Liver (tissue), 9 donors: ENCODE results near the gene ATF7. TPM values are rescaled to one million over a fixed set of nuclear protein-coding genes. Genes with fewer than 3 reads are reported as not detected.

Experiments
- DNase-seq: peaks from one replicate; pipeline ENCODE4 v3.0.0-alpha.2; 2017; ENCODE audit warnings: low spot score
- H3K27ac ChIP-seq, 2 donors: one replicate each; pipeline ENCODE4 v1.7.0; 2013; ENCODE audit warnings: inconsistent platforms in 2 of 2, low read length in 2 of 2, control low read depth in 1 of 2, low read depth in 1 of 2, mild to moderate bottlenecking in 1 of 2
- H3K27me3 ChIP-seq, 4 donors: one replicate each; pipeline versions ENCODE4 v1.6.1 to v1.7.0; 2013; ENCODE audit warnings: low read length in 3 of 4, inconsistent platforms in 1 of 4, mild to moderate bottlenecking in 1 of 4, moderate library complexity in 1 of 4; ENCODE audit not compliant: control insufficient read depth in 4 of 4, insufficient read depth in 4 of 4
- H3K36me3 ChIP-seq, 4 donors: one replicate each; pipeline versions ENCODE4 v1.6.1 to v1.7.0; 2013; ENCODE audit warnings: low read length in 3 of 4, mild to moderate bottlenecking in 3 of 4, low read depth in 1 of 4, moderate library complexity in 1 of 4; ENCODE audit not compliant: control insufficient read depth in 4 of 4, insufficient read depth in 3 of 4
- H3K4me1 ChIP-seq, 4 donors: one replicate each; pipeline versions ENCODE4 v1.6.1 to v1.7.0; 2013; ENCODE audit warnings: low read length in 3 of 4, mild to moderate bottlenecking in 3 of 4, moderate library complexity in 1 of 4; ENCODE audit not compliant: control insufficient read depth in 4 of 4, insufficient read depth in 4 of 4
- H3K4me3 ChIP-seq, 3 donors: one replicate each; pipeline versions ENCODE4 v1.6.1 to v1.7.0; 2013; ENCODE audit warnings: low read length in 3 of 3, control low read depth in 1 of 3, low read depth in 1 of 3, mild to moderate bottlenecking in 1 of 3
- H3K9ac ChIP-seq, 2 donors: one replicate each; pipeline ENCODE4 v1.7.0; 2013; ENCODE audit warnings: low read length in 2 of 2, mild to moderate bottlenecking in 2 of 2, moderate library complexity in 2 of 2, control low read depth in 1 of 2, low read depth in 1 of 2
- H3K9me3 ChIP-seq, 4 donors: one replicate each; pipeline versions ENCODE4 v1.6.1 to v1.7.0; 2013; ENCODE audit warnings: low read length in 3 of 4; ENCODE audit not compliant: control insufficient read depth in 4 of 4
- EGR1 ChIP-seq, 2 donors: IDR thresholded peaks; 2 replicates each; pipeline ENCODE4 v1.6.1; 2016 to 2018; ENCODE audit warnings: antibody characterized with exemption in 2 of 2, low read depth in 2 of 2
- FOXA1 ChIP-seq: IDR thresholded peaks from 2 replicates; pipeline ENCODE4 v1.6.1; 2016; ENCODE audit warnings: antibody characterized with exemption
- FOXA2 ChIP-seq: IDR thresholded peaks from 2 replicates; pipeline ENCODE4 v1.6.1; 2016; ENCODE audit warnings: antibody characterized with exemption
- GABPA ChIP-seq, 2 donors: IDR thresholded peaks in 1 of 2; conservative IDR thresholded peaks in 1 of 2; 2 replicates each; pipeline ENCODE4 v1.6.1; 2016; ENCODE audit warnings: antibody characterized with exemption in 2 of 2, mild to moderate bottlenecking in 1 of 2, moderate library complexity in 1 of 2
- HNF4A ChIP-seq, 2 donors: conservative IDR thresholded peaks; 2 replicates each; pipeline ENCODE4 v1.6.1; 2016; ENCODE audit warnings: antibody characterized with exemption in 2 of 2, mild to moderate bottlenecking in 2 of 2
- HNF4G ChIP-seq: IDR thresholded peaks from 2 replicates; pipeline ENCODE4 v1.6.1; 2016; ENCODE audit warnings: antibody characterized with exemption
- JUND ChIP-seq, 2 donors: IDR thresholded peaks; 2 replicates each; pipeline ENCODE4 v1.6.1; 2016; ENCODE audit warnings: antibody characterized with exemption in 2 of 2
- NR2F2 ChIP-seq: IDR thresholded peaks from 2 replicates; pipeline ENCODE4 v1.6.1; 2016; ENCODE audit warnings: antibody characterized with exemption
- RAD21 ChIP-seq, 2 donors: IDR thresholded peaks; 2 replicates each; pipeline ENCODE4 v1.6.1; 2016; ENCODE audit warnings: antibody characterized with exemption in 2 of 2, mild to moderate bottlenecking in 2 of 2
- RXRA ChIP-seq, 2 donors: IDR thresholded peaks; 2 replicates each; pipeline ENCODE4 v1.6.1; 2017 to 2018; ENCODE audit warnings: antibody characterized with exemption in 2 of 2, mild to moderate bottlenecking in 1 of 2
- SP1 ChIP-seq: IDR thresholded peaks from 2 replicates; pipeline ENCODE4 v1.6.1; 2018; ENCODE audit warnings: antibody characterized with exemption, mild to moderate bottlenecking
- TAF1 ChIP-seq: conservative IDR thresholded peaks from 2 replicates; pipeline ENCODE4 v1.6.1; 2016; ENCODE audit warnings: antibody characterized with exemption, mild to moderate bottlenecking
- YY1 ChIP-seq: IDR thresholded peaks from 2 replicates; pipeline ENCODE4 v1.6.1; 2016; ENCODE audit warnings: antibody characterized with exemption, mild to moderate bottlenecking
- WGBS: extraction: QIAGEN DNeasy Blood & Tissue Kit; methylation state at CpG from one replicate; pipeline ENCODE4 v1.1.7; 2013; 5-methylcytosine and 5-hydroxymethylcytosine counted together
- polyA plus RNA-seq, 2 donors: library from polyadenylated mRNA; stranded (reverse) in 1 of 2; unstranded in 1 of 2; fragments of 200-250 nt in 1 of 2; fragments of >200 nt in 1 of 2; fragmentation: Nextera tagmentation in 1 of 2; extraction: Ambion mirVana in 1 of 2; gene quantifications; one replicate each; pipeline versions ENCODE4 v1.2.1 to v1.2.3, GENCODE V29; 2013 to 2015
- total RNA-seq, 2 donors: library from RNA; depleted of rRNA; stranded (reverse); fragments of >200 nt; gene quantifications; one replicate each; pipeline ENCODE4 v1.2.3, GENCODE V29; 2014
- TF ChIP-seq, protein P1 (sequence below): IDR thresholded peaks from 2 replicates; pipeline ENCODE4 v1.6.1; 2016; ENCODE audit warnings: antibody characterized with exemption
- TF ChIP-seq, protein P2 (sequence below): fragments of 150-350 bp; IDR thresholded peaks from 2 replicates; pipeline ENCODE4 v1.5.1; 2017; ENCODE audit warnings: improper control_type of control experiment, low read depth, low read length; ENCODE audit not compliant: missing input control
- TF ChIP-seq, protein P3 (sequence below): IDR thresholded peaks from 2 replicates; pipeline ENCODE4 v1.6.1; 2016; ENCODE audit warnings: antibody characterized with exemption
- TF ChIP-seq, protein P4 (sequence below): IDR thresholded peaks from 2 replicates; pipeline ENCODE4 v1.6.1; 2016; ENCODE audit warnings: antibody characterized with exemption, mild to moderate bottlenecking
- TF ChIP-seq, protein P5 (sequence below): IDR thresholded peaks from 2 replicates; pipeline ENCODE4 v1.6.1; 2016; ENCODE audit warnings: antibody characterized with exemption
- donor health status: healthy.
- donor health status: healthy.
- donor health status: healthy.
- donor health status: healthy.
- donor health status: healthy.

The ATF7 gene
- total and polyA plus RNA-seq, 4 donors = 5.3 to 14.5 (median 9.9) TPM

DNA sequence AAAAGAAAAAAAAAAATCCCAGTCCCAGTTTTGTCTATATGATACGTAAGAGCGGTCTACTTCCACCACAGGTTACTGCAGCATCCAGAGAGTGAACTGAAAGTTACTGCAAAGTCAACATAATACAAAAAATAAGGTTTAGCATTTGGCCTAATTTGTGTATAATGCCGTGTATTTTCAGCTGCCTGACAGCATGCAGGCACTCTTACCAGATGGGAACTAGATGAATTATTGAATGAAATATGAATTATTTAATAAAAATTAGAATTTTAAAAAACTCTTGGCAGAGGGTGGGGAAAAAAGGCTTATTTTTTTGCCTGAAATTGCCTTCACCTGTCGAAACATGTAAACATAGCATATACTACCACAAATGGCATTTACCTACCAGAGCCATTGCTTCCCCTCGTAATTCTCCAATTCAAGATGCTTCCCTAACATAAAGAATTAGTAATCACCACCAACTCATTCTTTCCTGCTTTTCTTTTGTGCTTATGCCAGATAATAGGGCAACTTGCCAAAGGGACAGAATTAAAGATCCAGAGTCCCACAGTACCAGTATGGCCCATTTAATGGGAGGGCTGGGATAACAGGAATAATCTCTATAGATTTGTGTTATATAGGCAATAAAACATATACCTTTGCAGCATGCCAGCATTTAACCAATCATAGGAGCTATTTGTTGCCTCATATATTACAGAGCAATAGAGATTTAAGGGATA lies 31.1 kb downstream of the ATF7 start:
- Histone ChIP-seq H3K9me3 (no peaks in the 10 kb centered on the region), H3K27me3 (no peaks in the 10 kb centered on the region), H3K4me1 (peaks cover 0 to 16% (median 12%) of the 10 kb centered on the region in 4 donors), H3K9ac (no peak overlapping the region), H3K27ac (no peak overlapping the region), H3K36me3 (peaks cover 0 to 1% (median 0%) of the 10 kb centered on the region in 4 donors), H3K4me3 (no peak overlapping the region)
- TF ChIP-seq, protein P1, sequence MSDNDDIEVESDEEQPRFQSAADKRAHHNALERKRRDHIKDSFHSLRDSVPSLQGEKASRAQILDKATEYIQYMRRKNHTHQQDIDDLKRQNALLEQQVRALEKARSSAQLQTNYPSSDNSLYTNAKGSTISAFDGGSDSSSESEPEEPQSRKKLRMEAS = no peak
- no peak for TF ChIP-seq JUND (IDR thresholded peaks at IDR 0.05)
- TF ChIP-seq HNF4G = no peak
- no peak for TF ChIP-seq RXRA (IDR thresholded peaks at IDR 0.05)
- no peak for TF ChIP-seq FOXA1
- TF ChIP-seq GABPA (IDR thresholded peaks at IDR 0.05 in 1 of 2, conservative IDR thresholded peaks at IDR 0.05 in 1 of 2) = no peak
- TF ChIP-seq, protein P2, sequence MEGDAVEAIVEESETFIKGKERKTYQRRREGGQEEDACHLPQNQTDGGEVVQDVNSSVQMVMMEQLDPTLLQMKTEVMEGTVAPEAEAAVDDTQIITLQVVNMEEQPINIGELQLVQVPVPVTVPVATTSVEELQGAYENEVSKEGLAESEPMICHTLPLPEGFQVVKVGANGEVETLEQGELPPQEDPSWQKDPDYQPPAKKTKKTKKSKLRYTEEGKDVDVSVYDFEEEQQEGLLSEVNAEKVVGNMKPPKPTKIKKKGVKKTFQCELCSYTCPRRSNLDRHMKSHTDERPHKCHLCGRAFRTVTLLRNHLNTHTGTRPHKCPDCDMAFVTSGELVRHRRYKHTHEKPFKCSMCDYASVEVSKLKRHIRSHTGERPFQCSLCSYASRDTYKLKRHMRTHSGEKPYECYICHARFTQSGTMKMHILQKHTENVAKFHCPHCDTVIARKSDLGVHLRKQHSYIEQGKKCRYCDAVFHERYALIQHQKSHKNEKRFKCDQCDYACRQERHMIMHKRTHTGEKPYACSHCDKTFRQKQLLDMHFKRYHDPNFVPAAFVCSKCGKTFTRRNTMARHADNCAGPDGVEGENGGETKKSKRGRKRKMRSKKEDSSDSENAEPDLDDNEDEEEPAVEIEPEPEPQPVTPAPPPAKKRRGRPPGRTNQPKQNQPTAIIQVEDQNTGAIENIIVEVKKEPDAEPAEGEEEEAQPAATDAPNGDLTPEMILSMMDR = no peak
- no peak for TF ChIP-seq YY1
- TF ChIP-seq HNF4A (conservative IDR thresholded peaks at IDR 0.05) = no peak
- no peak for TF ChIP-seq NR2F2
- no peak for TF ChIP-seq EGR1 (IDR thresholded peaks at IDR 0.05; ENCODE audit: low read depth in 2 of 2)
- TF ChIP-seq RAD21 (IDR thresholded peaks at IDR 0.05) = no peak
- TF ChIP-seq, protein P3, sequence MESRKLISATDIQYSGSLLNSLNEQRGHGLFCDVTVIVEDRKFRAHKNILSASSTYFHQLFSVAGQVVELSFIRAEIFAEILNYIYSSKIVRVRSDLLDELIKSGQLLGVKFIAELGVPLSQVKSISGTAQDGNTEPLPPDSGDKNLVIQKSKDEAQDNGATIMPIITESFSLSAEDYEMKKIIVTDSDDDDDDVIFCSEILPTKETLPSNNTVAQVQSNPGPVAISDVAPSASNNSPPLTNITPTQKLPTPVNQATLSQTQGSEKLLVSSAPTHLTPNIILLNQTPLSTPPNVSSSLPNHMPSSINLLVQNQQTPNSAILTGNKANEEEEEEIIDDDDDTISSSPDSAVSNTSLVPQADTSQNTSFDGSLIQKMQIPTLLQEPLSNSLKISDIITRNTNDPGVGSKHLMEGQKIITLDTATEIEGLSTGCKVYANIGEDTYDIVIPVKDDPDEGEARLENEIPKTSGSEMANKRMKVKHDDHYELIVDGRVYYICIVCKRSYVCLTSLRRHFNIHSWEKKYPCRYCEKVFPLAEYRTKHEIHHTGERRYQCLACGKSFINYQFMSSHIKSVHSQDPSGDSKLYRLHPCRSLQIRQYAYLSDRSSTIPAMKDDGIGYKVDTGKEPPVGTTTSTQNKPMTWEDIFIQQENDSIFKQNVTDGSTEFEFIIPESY = no peak
- WGBS = 95% methylated on average over 5 of the region's 5 CpGs
- no peak for DNase-seq

DNA sequence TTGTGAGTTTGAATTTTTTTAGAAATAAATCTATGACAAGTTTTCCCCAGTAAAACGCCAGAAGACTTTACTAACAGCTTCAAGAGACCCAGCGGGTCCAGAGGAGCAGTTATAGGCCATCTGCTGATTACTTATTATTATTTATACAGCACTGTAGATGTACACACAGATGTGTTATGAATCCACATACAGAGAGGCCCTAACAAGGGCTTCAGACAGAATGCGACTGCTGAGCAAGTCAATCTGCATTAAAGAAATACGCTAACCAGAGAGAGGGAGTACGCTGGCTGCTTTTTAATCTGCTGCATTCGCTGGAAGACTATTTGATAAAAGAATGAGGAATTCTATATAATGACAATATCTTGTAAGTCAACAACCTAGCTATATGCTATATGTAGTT lies 32.5 kb downstream of the ATF7 start:
- WGBS = 95% methylated on average over 6 of the region's 6 CpGs
- no peak for DNase-seq
- TF ChIP-seq GABPA (IDR thresholded peaks at IDR 0.05 in 1 of 2, conservative IDR thresholded peaks at IDR 0.05 in 1 of 2) = no peak
- TF ChIP-seq TAF1 = no peak
- TF ChIP-seq YY1 = no peak
- TF ChIP-seq, protein P1 = no peak
- TF ChIP-seq HNF4G = no peak
- no peak for TF ChIP-seq RAD21 (IDR thresholded peaks at IDR 0.05)
- TF ChIP-seq, protein P3 = no peak
- no peak for TF ChIP-seq HNF4A (conservative IDR thresholded peaks at IDR 0.05)
- TF ChIP-seq, protein P4, sequence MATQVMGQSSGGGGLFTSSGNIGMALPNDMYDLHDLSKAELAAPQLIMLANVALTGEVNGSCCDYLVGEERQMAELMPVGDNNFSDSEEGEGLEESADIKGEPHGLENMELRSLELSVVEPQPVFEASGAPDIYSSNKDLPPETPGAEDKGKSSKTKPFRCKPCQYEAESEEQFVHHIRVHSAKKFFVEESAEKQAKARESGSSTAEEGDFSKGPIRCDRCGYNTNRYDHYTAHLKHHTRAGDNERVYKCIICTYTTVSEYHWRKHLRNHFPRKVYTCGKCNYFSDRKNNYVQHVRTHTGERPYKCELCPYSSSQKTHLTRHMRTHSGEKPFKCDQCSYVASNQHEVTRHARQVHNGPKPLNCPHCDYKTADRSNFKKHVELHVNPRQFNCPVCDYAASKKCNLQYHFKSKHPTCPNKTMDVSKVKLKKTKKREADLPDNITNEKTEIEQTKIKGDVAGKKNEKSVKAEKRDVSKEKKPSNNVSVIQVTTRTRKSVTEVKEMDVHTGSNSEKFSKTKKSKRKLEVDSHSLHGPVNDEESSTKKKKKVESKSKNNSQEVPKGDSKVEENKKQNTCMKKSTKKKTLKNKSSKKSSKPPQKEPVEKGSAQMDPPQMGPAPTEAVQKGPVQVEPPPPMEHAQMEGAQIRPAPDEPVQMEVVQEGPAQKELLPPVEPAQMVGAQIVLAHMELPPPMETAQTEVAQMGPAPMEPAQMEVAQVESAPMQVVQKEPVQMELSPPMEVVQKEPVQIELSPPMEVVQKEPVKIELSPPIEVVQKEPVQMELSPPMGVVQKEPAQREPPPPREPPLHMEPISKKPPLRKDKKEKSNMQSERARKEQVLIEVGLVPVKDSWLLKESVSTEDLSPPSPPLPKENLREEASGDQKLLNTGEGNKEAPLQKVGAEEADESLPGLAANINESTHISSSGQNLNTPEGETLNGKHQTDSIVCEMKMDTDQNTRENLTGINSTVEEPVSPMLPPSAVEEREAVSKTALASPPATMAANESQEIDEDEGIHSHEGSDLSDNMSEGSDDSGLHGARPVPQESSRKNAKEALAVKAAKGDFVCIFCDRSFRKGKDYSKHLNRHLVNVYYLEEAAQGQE = no peak
- no peak for TF ChIP-seq RXRA (IDR thresholded peaks at IDR 0.05)
- TF ChIP-seq, protein P2 = no peak
- TF ChIP-seq, protein P5, sequence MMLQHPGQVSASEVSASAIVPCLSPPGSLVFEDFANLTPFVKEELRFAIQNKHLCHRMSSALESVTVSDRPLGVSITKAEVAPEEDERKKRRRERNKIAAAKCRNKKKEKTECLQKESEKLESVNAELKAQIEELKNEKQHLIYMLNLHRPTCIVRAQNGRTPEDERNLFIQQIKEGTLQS = no peak
- TF ChIP-seq NR2F2 = no peak
- no peak for TF ChIP-seq EGR1 (IDR thresholded peaks at IDR 0.05; ENCODE audit: low read depth in 2 of 2)
- no peak for TF ChIP-seq FOXA1
- no peak for TF ChIP-seq JUND (IDR thresholded peaks at IDR 0.05)
- TF ChIP-seq FOXA2 = no peak
- TF ChIP-seq SP1 = no peak
- peaks cover 0 to 1% (median 0%) of the 10 kb centered on the region in 4 donors for H3K36me3 ChIP-seq
- H3K4me1 ChIP-seq = peaks cover 0 to 16% (median 12%) of the 10 kb centered on the region in 4 donors
- no peak overlapping the region for H3K4me3 ChIP-seq
- no peaks in the 10 kb centered on the region for H3K27me3 ChIP-seq
- no peaks in the 10 kb centered on the region for H3K9me3 ChIP-seq
- H3K9ac ChIP-seq = no peak overlapping the region
- no peak overlapping the region for H3K27ac ChIP-seq
